OCI-LY3 (cell line): ENCODE measurements around the gene NCMAP.

Experiments
- EZH2phosphoT487 ChIP-seq: fragments of 200-600 bp; shearing (Covaris generic); IDR thresholded peaks from 2 replicates; pipeline ENCODE4 v1.6.1; 2018; ENCODE audit warnings: antibody characterized with exemption, mixed run types, low read depth
- TF ChIP-seq, protein P1 (sequence below): fragments of 200-600, 300-600 bp; sonication (generic); IDR thresholded peaks from 2 replicates; pipeline ENCODE4 v1.5.1; 2014; ENCODE audit warnings: antibody characterized with exemption, low read length, low read depth

DNA sequence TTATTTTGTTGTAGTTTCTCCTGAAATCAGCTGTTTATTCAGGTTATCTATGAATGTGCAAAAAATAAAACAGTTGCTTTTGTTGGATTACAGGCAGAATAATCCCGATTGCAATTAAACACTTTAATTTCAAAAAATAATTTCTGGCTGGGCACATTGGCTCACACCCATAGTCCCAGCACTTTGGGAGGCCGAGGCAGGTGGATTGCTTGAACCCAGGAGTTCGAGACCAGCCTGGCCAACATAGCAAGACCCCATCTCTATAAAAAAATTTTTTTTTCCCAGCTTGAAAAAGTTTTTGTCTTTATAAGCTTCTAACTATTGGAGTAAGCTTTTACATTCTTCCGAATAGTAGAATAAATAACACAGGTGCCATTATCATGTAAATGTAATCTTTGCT, 38.0 kb upstream of the NCMAP start:
- TF ChIP-seq EZH2phosphoT487 = no peak
- TF ChIP-seq, protein P1, sequence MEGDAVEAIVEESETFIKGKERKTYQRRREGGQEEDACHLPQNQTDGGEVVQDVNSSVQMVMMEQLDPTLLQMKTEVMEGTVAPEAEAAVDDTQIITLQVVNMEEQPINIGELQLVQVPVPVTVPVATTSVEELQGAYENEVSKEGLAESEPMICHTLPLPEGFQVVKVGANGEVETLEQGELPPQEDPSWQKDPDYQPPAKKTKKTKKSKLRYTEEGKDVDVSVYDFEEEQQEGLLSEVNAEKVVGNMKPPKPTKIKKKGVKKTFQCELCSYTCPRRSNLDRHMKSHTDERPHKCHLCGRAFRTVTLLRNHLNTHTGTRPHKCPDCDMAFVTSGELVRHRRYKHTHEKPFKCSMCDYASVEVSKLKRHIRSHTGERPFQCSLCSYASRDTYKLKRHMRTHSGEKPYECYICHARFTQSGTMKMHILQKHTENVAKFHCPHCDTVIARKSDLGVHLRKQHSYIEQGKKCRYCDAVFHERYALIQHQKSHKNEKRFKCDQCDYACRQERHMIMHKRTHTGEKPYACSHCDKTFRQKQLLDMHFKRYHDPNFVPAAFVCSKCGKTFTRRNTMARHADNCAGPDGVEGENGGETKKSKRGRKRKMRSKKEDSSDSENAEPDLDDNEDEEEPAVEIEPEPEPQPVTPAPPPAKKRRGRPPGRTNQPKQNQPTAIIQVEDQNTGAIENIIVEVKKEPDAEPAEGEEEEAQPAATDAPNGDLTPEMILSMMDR = no peak
